ENCODE data around the gene RNU6-1.

The RNU6-1 gene

DNA sequence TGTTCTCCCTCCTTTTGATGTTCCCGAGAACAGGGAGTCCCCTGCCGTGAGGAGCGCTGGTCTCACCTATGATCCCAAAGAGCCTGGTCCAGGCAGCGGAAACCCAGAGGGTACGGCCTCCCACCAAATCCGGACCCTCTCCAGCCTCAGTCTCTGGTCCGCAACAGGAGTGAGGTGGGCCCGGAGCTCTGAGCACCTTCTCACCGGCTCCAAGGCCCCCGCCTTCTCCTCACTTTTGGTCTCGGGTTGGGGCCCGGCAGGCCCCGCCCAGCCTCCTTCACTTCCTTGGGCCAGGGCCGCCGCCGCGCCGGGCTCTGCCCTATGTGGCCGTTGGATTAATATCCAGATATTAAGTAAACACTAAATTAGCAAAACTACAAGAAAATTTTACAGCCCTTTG is 20.2 kb downstream of the RNU6-1 start:
- DNase-seq = no peak

DNA sequence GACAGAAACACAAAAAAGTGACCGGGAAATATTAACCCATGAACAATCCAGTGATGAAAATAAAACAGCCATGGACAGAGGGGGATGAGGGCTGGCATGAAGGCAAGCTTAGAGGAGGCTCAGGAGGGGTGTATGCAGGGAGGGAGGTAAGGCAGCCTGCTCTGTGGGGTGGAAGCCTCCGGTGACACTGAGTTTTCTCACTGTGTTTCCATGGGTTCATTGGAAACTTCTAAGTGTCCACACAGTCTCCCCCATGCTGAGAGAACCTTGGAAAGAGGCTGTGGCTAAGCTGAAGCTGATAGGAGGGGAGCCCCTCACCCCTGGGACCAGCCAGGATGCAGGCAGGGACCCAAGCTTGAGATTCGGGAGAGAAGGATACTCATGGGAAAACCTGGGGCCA is 21.4 kb downstream of the RNU6-1 start:
- no peak for DNase-seq

DNA sequence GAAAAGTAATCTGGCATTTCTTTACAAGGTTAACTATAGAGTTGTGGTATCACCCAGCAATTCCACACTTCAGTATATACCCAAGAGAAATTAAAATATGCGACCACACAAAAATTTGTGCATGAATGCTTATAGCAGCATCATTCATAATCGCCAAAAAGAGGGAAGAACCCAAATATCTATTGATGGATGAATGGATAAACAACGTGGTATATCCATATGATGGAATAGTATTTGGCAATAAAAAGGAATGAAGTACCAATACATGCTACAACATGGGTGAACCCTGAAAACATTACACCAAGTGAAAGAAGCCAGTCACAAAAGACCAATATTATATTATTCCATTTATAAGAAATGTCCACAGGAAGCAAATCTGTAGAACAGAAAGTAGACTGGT is 23.2 kb downstream of the RNU6-1 start:
- no peak for DNase-seq

DNA sequence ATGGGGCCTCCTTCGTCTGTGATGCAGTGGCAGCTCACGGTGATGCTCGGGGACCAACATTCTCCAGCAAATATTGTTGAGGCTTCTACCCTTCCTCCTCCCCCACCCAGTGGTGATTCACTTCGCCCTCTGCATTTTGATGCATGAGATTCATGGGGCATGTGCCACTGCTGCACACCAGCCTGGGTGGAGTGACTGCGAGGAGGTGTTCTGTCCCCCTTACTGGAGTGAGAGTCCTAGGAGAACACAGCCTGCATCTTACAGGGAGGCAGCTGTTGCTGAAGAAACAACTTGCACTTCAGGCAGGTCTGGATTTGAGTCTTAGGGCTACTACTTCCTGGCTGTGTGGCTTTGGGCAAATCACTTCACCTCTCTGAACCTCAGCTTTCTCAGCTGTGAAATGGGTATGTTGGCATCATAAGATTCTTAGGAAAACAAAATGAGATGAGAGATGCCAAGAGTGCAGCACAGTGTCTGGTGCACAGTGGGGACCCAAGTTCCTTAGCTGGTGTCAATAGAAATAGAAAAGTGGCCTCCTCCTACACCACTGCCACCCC is 24.7 kb downstream of the RNU6-1 start:
- DNase-seq = no peak

DNA sequence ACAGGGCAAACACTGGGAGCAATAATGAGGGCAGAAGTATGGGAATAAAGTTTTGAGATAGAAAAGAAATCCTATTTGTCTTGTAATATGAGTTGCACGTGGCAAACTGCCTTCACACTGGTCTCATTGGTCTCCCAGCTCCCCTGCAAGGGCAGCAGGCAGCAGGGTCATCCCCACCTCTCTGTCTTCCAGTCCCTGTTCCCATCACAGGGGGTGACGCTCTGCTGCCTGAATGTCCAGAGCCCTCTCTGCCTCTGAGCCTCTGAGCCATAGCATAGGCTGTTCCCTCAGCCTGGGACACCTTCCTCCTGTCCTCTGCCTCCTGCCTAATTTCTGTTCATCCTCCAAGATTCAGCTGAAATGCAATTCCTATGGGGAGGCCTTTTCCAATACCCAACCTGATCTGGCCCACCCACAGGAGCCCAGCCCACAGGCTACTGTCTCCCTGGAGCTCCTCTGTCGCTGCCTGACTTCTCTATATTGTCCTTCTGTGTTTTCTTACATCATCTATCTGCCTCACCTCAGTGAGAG is 26.7 kb downstream of the RNU6-1 start:
- DNase-seq = no peak

DNA sequence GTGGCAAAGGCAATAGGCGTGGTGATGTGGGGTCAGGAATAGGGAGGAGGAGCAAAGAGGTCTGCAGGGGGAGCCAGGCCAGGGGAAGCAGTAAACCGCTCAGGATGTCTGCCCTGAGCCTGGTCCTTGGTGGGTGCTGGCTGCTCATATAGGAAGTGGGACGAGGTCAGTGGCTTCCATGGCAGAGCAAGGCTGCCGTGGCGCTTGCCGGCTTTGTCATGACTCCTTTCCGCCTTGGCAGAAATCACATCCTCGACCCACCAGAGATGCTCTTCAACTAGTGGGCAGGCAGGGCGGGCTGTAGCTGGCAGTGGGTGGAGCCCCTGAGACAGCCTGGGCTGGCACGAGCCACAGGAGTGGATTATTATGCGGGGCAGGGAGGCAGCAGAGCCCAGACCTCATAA is 27.6 kb downstream of the RNU6-1 start:
- DNase-seq = no peak

DNA sequence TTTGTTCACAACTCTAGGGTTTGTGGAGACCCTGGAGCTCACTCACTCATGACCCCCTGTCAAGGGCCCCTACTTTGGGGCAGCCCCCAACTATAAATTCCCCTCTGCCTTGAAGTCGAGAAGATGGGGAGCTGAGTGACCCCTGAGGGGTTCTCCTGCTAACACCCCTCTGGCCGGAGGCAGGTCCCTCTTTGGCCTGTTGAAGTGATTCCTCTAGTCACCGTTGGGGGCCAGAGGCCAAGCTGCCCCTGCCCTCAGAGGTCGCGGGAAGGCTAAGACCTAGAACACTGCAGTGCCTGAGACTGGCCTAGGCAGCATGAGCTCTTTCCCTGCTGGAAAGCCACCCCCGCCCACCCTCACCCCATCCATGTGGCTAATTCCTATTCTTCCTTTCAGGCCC is 30.0 kb downstream of the RNU6-1 start:
- DNase-seq = no peak

DNA sequence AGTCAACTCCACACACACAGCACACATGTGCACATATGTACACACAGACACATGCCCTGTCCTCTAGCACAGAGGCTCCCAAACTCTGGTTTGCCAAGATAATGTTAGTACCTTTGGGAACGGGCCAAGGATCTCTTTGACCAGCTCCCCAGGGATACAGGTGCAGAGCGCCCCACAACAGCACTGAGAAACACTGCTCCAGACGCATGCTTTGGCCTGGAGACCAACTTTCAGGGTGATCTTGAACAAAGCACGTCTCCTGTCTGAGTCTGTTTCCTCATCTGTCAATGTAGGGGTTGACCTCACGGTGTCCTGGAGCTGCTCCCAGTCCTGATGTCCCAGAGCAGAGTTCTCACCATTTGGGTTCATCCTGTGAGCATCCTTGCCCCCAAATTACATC is 30.4 kb downstream of the RNU6-1 start:
- DNase-seq = no peak

DNA sequence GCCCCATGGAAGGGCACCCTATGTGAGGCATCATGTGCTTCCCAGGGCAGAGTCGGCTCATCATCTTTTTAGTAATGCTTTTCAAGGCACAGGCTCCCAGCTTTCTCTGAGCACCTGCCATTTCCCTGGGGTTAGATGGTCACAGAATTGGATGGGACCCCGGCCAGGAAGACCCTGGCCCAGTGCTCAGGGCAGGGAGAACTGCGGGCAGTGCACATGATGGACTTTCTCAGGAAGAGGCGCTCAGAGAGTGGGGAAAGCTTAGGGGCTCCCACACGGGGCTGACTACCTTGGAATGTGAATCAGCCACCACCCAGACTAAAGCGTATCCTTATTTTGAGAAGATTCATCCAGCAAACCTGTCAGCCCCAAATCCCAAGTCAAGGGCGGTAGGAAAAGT is 31.0 kb downstream of the RNU6-1 start:
- DNase-seq = no peak

DNA sequence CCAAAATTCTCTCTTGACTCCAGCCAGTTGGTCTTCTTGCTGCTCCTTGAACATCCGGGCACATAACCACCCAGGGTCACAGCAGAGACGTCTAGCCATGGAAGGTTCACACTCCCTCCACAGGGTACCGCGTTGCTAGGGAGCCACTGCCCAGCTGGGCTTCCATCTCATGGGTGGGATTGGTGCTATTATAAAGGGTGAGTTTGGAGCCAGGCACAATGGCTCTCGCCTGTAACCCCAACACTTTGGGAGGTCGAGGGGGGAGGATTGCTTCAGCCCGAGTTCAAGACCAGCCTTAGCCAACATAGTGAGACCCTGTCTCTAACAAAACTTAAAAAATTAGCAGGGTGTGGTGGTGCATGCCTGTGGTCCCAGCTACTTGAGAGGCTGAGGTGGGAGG is 32.0 kb downstream of the RNU6-1 start:
- no peak for DNase-seq

DNA sequence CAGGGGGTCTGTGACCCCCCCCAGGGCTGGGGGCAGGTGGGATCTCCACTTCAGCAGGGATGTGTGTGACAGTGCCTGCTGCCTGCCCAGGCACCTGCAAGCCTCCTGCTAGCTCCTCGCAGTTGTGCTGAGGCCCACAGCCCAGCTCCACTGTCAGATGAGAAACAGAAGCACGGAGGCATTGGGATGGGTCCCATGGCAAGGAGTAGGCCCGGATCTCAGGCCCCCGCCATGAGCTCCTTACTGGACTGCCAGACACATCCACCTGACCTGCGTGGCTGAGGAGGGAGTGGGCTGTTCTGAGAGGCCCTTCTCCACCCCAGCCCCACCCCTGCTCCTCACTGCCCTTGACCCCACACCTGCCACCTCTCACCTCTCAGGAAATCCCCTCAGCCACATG is 32.7 kb downstream of the RNU6-1 start:
- no peak for DNase-seq

DNA sequence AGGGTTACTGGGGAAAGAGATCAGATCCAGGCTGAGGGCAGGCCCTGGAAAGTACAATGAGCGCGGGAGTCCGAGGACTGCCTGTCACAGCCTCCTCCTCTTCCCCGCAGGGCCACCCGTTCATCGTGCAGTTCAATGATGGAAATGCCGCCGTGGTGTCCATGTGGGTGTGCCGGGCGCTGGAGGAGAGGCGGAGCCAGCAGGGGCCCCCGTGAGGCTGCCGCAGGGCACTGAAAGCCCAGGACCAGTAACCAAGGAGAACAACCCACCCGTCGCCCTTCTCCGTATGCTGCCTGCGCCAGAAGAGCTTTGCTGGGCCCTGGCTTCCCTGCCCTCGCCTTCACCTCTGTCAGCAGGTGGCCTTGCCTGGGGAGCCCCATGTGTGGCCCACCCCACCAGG is 33.3 kb downstream of the RNU6-1 start:
- no peak for DNase-seq

DNA sequence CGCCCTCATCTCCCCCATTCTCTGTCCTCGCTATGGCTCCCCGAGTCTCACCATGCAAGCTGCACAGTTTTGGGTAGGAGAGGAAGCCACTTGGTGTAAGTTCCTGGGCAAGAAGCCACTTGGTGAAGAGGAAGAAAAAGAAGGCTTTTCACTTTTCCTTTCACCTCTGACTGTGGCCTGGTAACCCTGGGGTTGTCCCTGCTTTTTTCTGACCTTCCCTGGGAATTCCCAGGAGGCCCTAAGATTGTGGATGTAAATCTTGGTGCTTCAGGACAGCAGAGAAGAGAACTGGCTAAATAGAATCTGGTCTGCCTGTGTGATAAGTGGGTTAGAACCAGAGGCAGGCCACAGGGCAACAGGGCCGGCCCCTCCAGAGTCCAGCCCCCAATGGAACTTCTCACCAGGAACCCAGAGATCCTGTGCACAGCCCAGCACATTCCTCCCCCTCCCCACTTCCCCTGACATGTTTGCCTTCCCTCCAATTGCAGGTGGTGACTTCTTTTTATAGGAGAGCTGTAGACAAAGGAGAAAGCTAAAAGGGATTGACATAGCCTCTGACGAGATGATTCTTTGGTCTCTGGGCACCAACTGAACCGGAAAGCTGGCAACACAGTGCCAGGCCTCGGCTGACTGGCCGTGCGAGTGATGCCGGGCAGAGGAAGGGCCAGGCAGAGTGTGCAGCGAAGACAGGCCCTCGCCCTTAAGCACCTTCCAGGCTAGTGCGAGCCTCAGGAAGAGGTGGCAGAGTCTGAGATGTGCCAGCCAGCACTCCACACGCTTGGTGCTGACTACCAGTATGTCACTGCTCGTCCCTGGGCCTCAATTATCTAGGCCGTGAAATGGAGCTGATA is 34.0 kb downstream of the RNU6-1 start:
- no peak for DNase-seq

DNA sequence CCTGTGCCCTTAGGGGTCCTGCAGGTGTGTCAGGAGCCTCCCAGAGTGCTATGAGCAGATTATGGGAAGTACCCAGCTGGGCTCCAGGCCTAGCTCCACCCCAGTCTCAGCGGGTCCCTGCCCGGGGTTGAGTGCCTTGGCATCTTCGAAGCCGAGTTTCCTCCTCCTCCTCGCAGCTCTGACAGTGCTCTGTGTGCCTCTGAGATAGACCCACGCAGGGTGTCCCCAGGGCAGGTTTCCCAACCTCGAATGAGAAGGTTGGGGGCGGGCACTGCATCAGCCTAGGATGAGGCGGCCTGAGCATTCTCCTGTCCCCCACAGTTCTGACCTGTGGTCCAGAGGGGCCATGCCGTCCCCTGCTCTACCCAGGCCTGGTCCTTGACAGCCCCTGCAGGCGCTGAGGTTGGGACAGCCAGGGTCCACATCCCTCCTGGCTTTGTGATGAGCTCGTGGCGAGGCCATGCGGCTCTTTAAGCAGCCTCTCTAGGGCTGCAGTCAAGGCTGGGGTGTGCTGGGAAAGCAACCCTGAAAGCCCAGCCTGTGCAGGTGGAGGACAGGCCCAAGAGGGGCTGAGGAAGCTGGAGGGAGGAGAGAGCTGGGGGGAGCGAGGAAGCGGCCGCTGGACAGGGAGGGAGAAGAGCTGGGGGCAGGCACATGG is 34.7 kb downstream of the RNU6-1 start:
- DNase-seq = no peak

DNA sequence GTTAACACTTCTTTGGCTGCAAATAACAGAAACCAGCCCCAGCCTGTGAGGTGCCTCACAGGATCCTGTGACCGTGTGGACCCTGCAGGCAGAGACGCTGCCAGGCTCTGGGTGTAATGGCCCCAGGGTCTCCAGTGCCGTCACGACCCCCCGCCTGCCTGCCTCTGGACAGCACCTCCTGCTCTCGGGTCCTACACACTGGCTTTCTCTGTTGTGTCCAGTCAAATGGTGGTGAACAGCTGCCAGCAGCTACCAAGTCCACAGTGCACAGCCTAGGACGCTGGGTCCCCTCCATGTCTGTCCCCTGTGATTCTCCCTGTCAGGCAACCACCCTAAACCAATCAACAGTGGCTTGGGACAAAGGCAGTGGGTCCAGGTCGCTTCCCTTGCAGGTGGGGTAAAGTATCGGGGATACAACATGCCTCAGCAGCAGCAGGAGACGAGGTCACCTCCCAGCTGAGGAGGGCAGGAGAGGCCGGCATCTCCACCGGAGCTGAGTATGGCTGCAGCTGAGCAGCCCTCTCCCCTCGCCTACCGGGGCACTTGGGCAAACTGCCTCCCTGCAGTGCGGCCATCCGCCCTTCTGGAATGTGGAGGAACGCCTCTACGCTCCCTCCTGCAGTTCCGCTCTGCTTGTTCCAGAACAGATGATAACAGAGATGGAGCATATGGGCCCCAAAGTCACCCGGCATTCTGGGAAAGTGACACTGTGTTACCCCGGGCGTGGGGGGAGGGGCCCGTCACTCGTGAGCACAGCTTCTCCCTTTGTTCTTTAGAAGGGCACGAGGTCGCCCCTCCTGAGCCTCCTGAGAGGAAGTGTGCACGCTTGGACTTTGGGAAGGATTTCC is 35.6 kb downstream of the RNU6-1 start:
- DNase-seq = no peak

DNA sequence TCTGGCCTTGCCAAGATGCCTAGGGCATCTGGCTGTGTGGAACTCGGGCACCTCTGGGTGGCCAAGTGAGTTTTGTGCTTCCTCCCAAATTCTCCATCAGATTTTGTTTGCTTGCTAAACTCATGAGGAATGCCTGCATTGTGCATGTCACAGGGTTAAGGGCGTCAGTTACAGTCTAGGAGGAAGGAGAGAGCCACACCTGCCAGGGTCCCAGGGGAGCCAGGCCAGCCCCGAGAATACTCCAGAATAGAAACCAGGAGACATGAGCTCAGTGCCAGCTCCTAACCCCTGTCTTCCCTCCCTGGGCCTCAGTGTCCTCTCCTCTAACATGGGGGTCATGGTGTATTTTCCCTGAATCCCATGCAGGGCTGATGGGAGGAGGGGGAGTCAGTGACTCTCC is 36.5 kb downstream of the RNU6-1 start:
- DNase-seq = no peak

DNA sequence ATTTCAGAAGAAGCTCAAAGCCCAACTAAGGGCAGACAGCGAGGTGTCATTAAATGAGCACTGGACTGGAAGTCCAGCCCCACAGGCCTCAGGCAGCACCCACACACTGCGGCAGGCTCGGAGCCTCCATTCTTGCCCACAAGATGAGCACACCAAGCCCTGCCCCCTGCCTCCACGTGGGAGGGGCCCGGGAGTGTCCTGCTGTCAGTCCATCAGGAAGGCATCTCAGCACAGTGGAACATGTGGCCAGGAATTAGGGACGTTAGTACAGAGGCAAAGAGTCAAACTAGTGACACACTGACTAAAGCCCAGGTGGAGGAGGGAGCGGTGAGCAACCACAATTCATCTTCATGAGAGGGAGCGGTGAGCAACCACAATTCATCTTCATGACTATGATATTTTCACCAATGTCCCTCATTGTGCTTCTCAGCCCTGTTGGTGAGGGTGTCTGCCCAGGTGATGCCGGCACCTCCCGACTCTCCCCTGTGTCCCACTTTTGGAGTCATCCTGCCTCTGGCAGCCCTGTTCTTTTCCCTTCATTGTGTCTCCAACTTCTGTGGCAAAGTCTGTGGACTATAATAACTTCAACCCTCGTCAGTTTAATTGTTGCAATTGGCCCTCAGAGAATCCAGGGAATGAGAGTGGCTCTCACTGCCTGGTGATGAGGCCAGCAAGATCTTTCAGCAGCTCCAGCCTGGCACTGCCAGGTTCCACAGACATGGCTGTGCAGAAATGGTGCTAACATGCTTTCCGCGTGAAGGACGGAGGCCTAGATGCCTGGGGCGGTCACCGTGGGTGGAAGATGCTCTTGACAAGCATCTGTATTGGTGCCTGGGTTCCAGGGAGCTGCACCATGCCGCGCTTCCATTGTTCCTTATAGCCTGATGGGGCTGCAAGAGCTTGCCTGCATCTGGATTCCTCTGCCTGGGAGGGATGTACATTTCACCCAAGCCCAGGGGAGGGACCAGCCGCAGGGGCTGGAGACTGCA is 37.6 kb downstream of the RNU6-1 start:
- DNase-seq = no peak

DNA sequence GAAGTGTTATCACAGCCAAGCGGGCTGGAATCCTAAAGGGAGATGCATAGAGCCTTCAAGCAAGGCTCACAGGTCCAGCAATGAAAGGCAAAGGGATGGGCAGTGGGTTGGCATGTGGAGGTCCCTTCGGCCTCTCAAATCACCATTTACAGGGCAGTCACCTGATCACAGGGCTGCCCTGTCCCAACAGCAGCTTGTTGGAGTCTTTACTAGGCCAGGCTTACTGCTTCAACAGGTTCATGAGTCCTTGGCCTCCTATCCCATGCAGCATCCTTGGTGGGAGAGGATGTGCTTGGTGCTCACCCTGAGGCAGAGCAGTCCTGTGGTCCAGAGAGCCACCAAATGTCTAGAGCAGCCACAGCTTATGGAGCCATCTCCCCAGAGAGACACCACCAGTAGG is 38.7 kb downstream of the RNU6-1 start:
- DNase-seq = no peak

DNA sequence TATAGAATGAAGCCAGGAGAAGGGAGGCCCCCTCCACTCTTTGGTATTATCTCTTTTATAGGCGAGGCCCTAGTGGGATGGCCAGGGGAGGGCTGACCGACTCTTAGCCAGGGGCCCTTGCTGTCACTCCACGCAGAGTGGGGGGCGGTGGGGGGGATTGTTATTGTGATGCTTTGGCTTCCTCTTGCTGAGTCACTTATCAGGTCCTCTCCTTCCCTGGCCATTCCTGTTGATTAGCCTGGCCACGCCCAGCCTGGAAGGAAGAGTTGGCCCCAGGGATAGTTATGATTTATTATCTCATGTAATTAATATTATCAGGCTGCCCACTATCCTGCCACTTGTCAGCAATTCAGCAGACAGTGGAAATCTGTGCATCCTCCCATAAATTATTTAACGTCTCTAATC is 40.0 kb downstream of the RNU6-1 start:
- DNase-seq = no peak

DNA sequence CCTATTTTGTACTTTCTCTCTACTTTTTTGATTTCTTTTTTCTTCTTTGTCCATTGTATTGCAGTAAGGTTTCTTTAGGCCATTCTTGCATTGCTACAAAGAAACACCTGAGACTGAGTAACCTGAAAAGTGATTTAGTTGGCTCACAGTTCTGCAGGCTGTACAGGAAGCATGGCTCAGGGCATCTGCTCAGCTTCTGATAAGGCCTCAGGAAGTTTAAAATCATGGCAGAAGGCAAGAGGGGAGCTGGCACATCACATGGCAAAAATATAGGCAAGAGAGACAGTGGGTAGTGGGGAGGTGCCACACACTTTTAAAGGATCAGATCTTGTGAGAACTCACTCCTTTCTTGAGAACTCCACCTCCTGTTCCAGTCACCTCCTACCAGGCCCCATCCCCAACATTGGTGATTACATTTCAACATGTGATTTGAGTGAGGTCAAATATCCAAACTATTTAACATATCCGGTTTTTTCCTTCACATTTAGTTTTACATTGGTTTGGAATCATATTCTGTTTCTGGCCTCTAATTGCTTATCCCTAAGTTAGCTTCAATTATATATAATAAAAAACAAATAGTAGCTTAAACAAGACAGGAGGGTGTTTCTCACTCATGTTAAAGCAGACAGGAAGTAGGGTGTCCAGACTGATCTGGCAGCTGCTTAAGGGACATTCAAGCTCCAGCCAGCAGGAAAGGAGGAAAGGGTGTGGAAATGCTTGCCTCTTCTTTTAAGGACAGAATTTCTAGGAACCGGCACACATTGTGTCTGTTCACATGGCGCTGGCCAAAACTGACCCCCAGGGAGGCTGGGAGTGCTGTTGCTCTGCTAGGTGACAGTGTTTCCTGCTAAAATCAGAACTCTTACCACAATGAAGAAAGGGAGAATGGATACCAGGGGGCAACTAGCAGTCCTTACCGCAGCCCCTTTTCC is 43.4 kb downstream of the RNU6-1 start:
- DNase-seq = no peak

Measured in NCI-H510A (cell line).